SHP77 (cell line): ENCODE results near the gene SH3GLB1.

Source experiments
- DNase-seq, 2 experiments: peaks; one replicate each; lab custom pipeline; 2025; lab: John Stamatoyannopoulos, UW

The SH3GLB1 gene

GRCh38 chr1:86773341-86774288 lies 69.2 kb downstream of the SH3GLB1 start:
- no peak for DNase-seq

DNA sequence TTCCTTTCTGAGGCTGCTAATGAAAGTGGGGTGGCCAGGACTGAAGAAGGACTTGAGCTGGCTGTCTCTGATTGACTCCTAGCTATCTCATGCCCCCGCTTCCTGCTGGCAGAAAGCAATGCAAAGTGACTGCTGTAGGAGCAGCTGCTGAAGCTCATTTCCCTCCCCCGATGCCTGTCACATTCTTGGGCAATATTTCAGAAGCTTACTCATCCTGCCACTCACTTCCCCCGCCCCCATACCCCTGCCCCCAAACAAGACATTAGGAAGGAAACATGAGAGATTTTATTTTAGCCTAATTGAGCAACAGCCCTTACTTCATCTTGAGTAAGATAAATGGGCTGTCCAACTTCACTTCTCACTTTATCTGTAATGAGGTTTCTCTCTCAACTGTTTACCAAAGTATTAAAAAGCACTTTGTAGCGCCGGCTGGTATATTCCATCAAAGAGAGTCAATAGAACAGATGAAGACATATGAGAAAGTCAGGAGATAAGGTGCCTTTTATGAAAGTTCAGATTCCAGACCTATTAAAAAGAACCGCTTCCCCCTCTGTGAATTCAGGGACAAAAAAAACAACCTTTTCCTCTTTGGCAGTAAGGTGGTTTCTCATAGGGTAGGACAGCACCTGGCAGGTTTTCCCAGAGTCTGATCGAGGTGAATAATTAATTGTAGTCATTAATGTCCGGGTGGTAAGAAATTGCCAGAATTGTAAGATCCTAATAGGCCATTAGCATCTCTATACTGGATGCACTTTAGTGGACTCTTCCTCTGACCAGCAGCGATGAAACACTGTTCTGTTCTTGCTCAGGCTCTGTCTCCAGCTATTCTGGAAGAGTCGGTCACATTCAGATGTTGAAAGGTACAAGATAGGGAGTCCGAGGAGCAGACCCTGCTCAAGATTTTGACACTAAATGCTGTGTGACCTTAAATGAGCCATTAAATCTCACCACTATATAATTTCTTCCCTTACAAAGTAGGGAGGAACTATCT lies 70.2 kb downstream of the SH3GLB1 start:
- peak; percentile 83 to 84 for DNase-seq

DNA sequence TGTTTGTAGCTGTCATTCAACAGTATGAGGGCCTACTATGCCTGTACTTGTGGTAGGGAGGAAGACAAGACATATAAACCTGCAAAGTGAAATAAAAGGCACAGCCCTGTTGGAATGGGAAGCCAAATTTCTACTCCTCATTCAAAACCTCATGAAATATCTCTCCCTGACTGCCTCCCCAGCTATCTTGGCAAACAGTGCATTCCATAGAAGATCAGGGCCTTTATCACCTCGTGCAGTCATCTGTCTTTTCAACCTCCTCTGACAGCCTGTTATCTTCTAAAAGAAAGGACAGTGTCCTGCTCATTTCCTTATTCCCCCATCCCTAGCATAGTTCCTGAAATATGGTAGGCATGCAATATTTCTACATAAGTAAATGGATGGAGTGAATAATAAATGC lies 71.0 kb downstream of the SH3GLB1 start:
- no peak for DNase-seq

GRCh38 chr1:86776108-86776507 lies 71.7 kb downstream of the SH3GLB1 start:
- no peak for DNase-seq

DNA sequence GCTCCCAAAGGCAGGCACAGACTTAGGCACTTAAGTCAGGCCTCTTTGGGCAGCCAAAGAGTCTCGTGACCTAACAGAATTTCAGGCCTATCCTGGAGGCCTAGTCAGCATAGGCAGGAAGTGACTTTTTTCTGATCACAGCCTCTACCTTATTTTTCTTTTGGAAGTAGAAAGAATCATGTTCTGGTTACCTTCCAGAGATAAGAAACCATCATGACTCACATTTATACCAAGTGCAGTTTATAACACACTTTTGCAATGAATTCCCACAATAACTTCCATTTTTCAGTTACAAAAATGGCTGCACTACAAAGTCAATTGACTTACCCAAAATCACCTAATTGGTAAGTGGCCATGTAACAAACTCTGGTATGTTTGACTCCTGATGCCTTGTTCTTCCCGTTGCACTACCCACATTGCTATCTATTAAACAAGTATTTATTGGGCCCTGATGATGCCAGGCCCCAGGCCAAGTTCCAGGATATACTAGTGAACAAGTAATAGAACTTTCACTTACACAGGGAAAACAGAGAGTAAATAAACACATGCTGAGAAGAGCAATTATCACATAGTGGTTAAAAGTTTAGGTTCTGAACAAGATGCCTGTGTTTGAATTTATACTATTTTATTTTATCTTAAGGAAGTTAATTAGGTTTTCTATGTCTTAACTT lies 74.3 kb downstream of the SH3GLB1 start:
- DNase-seq, result no peak

- no peak for DNase-seq
Measured at GRCh38 chr1:86779308-86780191, 75.2 kb downstream of the SH3GLB1 start.

DNA sequence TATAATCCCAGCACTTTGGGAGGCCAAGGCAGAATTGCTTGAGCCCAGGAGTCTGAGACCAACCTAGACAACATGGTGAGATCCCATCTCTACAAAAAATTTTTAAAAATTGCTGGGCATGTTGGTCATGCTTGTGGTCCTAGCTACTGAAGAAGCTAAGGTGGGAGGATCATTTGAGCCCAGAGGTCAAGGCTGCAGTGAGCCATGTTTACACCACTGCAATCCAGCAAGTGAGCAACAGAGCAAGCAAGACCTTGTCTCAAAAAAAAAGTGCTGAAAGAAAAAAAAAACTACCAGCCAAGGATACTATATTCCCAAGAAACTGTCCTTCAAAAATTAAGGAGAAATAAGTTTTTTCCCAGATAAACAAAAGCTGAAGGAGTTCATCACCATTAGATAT lies 78.1 kb downstream of the SH3GLB1 start:
- no peak for DNase-seq

- no peak for DNase-seq
Measured at GRCh38 chr1:86787621-86788020, 83.2 kb downstream of the SH3GLB1 start.

DNA sequence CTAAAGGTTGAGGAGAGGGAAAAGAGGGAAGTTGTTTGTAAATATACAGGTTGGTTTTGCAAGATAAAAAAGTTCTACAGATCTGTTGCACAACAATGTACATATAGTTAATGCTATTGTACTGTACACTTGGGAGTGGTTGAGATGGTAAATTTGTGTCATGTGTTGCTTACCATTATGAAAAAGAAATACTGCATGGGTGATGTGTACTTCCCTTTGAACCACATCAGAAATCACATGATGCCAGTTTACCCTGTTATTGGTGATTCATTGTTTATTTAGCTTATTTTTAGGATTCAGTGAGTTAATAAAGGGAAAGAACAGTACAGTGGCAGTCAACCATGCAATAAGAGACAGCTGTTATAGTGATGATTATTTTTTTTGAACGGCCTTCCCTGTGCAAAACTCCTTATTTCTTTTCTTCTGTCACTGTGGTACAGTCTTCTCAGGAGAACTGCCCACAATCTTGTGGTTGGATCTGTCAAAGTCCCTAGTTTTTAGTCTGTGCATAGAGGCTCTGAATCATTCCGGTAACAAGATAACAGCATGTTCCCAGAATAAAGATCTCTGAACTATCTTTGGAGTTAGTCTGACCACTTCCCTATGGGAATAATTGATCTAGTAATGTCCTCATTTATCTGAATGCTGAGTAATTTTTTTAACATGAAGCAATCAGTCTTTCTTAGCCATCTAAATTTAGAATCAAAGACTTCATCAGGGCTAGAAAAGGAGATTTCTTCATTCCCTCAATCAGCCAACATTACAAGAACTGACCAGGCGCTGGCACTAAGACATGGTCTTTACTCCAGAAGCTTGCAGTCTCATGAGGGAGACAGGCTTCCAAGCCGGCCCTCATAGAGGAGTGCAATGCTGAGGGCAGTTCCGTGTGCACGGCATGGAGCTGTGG lies 84.2 kb downstream of the SH3GLB1 start:
- DNase-seq, result no peak

- DNase-seq, result no peak
Measured at GRCh38 chr1:86795316-86795715, 90.9 kb downstream of the SH3GLB1 start.
